DND-41 (cell line): Measurements from ENCODE around the gene GYPA.
"Not testable (repeated sequence)": the region's sequence is repeated elsewhere in the genome, so short reads cannot be mapped to it uniquely, and the experiment has no call there.

Experiments used
- CTCF ChIP-seq: IDR thresholded peaks from 2 replicates; pipeline ENCODE4 v1.5.1; 2012; ENCODE audit warnings: borderline replicate concordance, low read length, moderate library complexity, mild to moderate bottlenecking; ENCODE audit not compliant: poor library complexity, severe bottlenecking; ENCODE audit errors: extremely low read depth
- EZH2 ChIP-seq: IDR thresholded peaks from 3 replicates; pipeline ENCODE4 v1.6.1; 2012; ENCODE audit warnings: borderline replicate concordance, low read depth, mild to moderate bottlenecking, moderate library complexity, low read length, inconsistent platforms; ENCODE audit not compliant: severe bottlenecking

- TF ChIP-seq CTCF, EZH2: not testable (repeated sequence)
Measured at GRCh38 chr4:144123269-144123668, 17.2 kb downstream of the GYPA start.
